GM19395 (cell line): ENCODE results near the gene GABRA6.

ENCODE experiments used
- ATAC-seq: cut with Tn5 transposase; IDR thresholded peaks from one replicate; pipeline ENCODE4 v1.9.1; 2021; ENCODE audit warnings: mild to moderate bottlenecking, moderate library complexity; ENCODE audit not compliant: unreplicated experiment

GABRA6 gene

DNA sequence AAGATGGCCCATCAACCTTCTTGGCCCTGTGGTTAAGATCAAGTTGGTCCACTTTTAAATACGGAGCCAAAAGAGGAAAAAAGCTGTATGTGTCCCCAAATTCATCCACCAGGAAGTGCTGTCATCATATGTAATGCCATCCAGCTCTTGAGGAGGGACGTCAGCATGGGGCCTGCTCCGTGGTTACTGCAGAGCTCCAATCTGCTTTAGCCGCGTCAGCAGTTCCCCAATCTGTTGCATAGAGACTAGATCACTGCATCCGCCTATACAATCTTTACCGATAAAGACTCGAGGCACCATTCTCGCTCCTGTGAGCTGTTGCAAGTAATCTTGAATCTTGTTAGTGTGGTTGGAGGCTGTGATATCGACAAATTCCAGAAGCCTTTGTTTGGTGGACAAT lies 65.7 kb downstream of the GABRA6 start:
- no peak for ATAC-seq
